Measurements from ENCODE around the gene INSYN1. TPM values are rescaled to one million over a fixed set of nuclear protein-coding genes. Genes with fewer than 3 reads are reported as not detected.

The INSYN1 gene
- total RNA-seq, 4 donors from 2014 or later = 0.95 to 3.7 (median 3.1) TPM

DNA sequence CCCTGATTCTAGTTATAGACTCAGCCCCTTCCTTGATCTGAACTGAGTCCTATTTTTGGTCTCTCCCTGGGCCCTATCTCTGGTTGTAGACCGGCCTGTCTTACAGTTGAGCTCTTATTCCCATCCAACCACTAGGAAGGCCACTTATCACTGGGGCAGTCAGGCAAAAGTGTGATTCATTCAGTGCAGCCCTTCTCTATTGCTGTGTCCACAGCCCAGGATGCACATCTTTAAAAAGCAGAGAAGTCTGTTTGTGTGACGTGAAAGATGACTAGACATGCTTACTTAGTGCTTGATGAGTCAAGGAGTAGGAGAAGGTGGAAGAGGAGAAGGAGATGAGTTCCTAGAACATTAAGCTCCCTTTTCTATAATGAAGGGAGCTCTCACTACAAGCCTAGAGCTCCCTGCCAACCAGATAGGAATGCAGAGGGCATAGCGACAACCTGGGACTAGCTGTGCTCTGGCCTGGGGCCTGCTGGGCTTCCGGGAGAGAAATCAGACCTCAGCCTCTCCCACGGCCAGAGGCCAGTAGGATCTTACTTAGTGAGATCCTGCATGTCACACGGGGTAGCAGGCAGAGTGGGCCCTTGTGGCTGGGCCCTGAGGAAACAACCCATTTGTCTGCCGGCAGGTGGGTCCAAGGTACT lies 25.7 kb downstream of the INSYN1 start:
- TF ChIP-seq, protein P1, sequence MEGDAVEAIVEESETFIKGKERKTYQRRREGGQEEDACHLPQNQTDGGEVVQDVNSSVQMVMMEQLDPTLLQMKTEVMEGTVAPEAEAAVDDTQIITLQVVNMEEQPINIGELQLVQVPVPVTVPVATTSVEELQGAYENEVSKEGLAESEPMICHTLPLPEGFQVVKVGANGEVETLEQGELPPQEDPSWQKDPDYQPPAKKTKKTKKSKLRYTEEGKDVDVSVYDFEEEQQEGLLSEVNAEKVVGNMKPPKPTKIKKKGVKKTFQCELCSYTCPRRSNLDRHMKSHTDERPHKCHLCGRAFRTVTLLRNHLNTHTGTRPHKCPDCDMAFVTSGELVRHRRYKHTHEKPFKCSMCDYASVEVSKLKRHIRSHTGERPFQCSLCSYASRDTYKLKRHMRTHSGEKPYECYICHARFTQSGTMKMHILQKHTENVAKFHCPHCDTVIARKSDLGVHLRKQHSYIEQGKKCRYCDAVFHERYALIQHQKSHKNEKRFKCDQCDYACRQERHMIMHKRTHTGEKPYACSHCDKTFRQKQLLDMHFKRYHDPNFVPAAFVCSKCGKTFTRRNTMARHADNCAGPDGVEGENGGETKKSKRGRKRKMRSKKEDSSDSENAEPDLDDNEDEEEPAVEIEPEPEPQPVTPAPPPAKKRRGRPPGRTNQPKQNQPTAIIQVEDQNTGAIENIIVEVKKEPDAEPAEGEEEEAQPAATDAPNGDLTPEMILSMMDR (IDR thresholded peaks at IDR 0.05) = no peak
- no peak for ATAC-seq (ENCODE audit: low FRiP score)
- DNase-seq (ENCODE audit: low spot score) = no peak

- no peak for DNase-seq (ENCODE audit: low spot score)
- TF ChIP-seq, protein P1 (IDR thresholded peaks at IDR 0.05) = no peak
- no peak for ATAC-seq (ENCODE audit: low FRiP score)
These were observed 28.9 kb downstream of the INSYN1 start for GRCh38 chr15:73724212-73724611.

DNA sequence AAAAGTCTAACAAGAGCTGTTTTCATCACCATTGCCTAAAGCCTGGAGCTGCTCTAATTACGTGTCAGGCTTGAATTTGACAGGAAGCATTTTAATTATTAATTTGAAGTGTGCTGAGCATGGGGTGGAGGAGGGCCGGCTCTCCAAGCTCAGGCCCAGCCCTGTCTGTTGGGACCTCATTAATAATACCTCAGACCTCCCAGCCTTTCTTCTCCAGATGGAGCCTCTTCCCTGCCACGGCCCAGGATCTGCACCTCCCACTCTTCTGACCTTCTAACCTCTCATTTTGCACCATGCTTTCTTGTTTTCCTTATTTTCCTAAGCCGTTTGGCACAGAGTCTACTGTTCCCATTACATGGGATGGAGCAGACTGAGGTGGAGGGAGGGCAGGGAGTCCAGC lies 30.0 kb downstream of the INSYN1 start:
- TF ChIP-seq, protein P1 (IDR thresholded peaks at IDR 0.05) = no peak
- DNase-seq (ENCODE audit: low spot score) (no peak), ATAC-seq (ENCODE audit: low FRiP score) (no peak)

- DNase-seq (ENCODE audit: low spot score) = no peak
- TF ChIP-seq, protein P1 (IDR thresholded peaks at IDR 0.05) = no peak
- no peak for ATAC-seq (ENCODE audit: low FRiP score)
These were observed 30.7 kb downstream of the INSYN1 start for GRCh38 chr15:73722425-73722824.

GRCh38 chr15:73718694-73719093 lies 34.5 kb downstream of the INSYN1 start:
- ATAC-seq (ENCODE audit: low FRiP score) = no peak
- no peak for DNase-seq (ENCODE audit: low spot score)
- TF ChIP-seq, protein P1 (IDR thresholded peaks at IDR 0.05) = no peak

GRCh38 chr15:73717802-73718201 lies 35.3 kb downstream of the INSYN1 start:
- TF ChIP-seq, protein P1 (IDR thresholded peaks at IDR 0.05) = no peak
- ATAC-seq (ENCODE audit: low FRiP score) = no peak
- DNase-seq (ENCODE audit: low spot score) = no peak

DNA sequence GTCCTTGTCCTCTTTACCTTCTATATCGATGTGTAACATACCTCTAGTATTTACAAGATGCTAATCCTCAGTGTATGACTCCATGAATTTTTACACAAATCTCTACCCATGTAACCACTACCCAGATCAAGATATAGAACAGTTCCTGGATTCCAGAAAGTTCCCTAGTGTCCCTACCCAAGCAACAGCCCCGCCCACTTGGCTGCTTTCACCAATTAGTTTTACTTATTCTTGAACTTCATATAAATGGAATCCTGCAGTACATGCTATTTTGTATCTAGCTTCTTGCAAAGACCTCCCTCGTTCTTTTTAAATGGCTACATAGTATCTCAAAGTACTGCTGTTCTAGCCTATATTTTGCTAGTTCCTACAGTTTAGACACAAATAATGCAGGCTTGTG lies 35.9 kb downstream of the INSYN1 start:
- ATAC-seq (ENCODE audit: low FRiP score) = no peak
- no peak for DNase-seq (ENCODE audit: low spot score)

More for the DNA sequence above, 35.9 kb downstream of the INSYN1 start:
- TF ChIP-seq, protein P1 (IDR thresholded peaks at IDR 0.05) = no peak

Measured in omental fat pad (tissue), 4 donors.